Measurements from ENCODE around the gene UNC80. TPM values are rescaled to one million over a fixed set of nuclear protein-coding genes. Genes with fewer than 3 reads are reported as not detected.

Gene UNC80
- polyA plus RNA-seq, 3 donors: under 0.01 TPM; not detected in 2

- H3K9ac ChIP-seq (ENCODE audit: insufficient read depth, low read length, poor library complexity, severe bottlenecking): no peak overlapping the region
- Mint-ChIP-seq H3K4me3 (no peak overlapping the region), H3K27me3 (ENCODE audit: low read depth in 3 of 3) (peaks cover 0 to 6% (median 1%) of the 10 kb centered on the region in 3 donors), H3K9me3 (no peaks in the 10 kb centered on the region), H3K36me3 (no peaks in the 10 kb centered on the region), H3K4me1 (no peaks in the 10 kb centered on the region), H3K27ac (no peak overlapping the region)
- no peaks in the 10 kb centered on the region for H3K9me3 ChIP-seq (replicated peaks in 1 of 2; ENCODE audit: control insufficient read depth in 1 of 2, insufficient read depth in 1 of 2, low read length in 2 of 2)
- no peaks in the 10 kb centered on the region for H3K36me3 ChIP-seq (replicated peaks in 1 of 2; ENCODE audit: control insufficient read depth in 1 of 2, insufficient read depth in 2 of 2, low read length in 2 of 2)
- H4K20me1 ChIP-seq (ENCODE audit: insufficient read depth, low read length): no peaks in the 10 kb centered on the region
- H3K4me1 ChIP-seq (ENCODE audit: control insufficient read depth in 1 of 2, insufficient read depth in 2 of 2, low read length in 2 of 2): no peaks in the 10 kb centered on the region
- no peak overlapping the region for H3K4me2 ChIP-seq (replicated peaks; ENCODE audit: extremely low read depth, low read length, poor library complexity, severe bottlenecking)
- H2AFZ ChIP-seq (ENCODE audit: insufficient read depth, low read depth, low read length, poor library complexity, severe bottlenecking): no peak overlapping the region
- TF ChIP-seq, protein P1, sequence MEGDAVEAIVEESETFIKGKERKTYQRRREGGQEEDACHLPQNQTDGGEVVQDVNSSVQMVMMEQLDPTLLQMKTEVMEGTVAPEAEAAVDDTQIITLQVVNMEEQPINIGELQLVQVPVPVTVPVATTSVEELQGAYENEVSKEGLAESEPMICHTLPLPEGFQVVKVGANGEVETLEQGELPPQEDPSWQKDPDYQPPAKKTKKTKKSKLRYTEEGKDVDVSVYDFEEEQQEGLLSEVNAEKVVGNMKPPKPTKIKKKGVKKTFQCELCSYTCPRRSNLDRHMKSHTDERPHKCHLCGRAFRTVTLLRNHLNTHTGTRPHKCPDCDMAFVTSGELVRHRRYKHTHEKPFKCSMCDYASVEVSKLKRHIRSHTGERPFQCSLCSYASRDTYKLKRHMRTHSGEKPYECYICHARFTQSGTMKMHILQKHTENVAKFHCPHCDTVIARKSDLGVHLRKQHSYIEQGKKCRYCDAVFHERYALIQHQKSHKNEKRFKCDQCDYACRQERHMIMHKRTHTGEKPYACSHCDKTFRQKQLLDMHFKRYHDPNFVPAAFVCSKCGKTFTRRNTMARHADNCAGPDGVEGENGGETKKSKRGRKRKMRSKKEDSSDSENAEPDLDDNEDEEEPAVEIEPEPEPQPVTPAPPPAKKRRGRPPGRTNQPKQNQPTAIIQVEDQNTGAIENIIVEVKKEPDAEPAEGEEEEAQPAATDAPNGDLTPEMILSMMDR (IDR thresholded peaks at IDR 0.05): no peak
- DNase-seq: no peak
- intact Hi-C loops (cut with micrococcal nuclease): no loop called here
- no peak overlapping the region for H3K4me3 ChIP-seq (replicated peaks in 1 of 3; ENCODE audit: low read depth in 2 of 3, low read length in 3 of 3)
- H3K27me3 ChIP-seq (ENCODE audit: control insufficient read depth in 2 of 2, insufficient read depth in 2 of 2, low read length in 2 of 2): no peaks in the 10 kb centered on the region
- no peaks in the 10 kb centered on the region for H3K79me2 ChIP-seq (ENCODE audit: insufficient read depth, low read length)
- no CpG with 5 or more reads among the region's 2 CpGs for WGBS (ENCODE audit: insufficient coverage)
- no peak overlapping the region for H3K27ac ChIP-seq (ENCODE audit: low read depth in 1 of 2, low read length in 2 of 2)
These were observed 10.1 kb upstream of the UNC80 start for GRCh38 chr2:209761566-209761965.

DNA sequence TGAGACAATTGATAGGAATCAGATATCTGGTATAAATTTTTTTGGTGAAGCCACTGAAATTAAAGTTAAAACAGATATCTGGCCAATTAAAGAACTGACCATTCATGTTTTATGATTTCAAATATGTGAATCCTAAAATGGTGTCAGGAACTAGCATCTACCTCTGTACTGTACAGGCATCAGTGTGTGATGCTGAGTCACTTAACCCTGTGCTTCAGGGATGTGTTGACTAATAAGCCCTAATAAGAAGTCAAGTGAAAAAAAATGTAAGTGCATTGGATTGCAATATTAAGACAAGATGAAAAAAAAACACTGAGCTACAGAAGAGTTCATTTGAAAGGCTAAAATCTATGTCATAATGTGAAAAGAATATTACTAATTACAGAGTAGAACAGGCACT lies 9.1 kb upstream of the UNC80 start:
- no peaks in the 10 kb centered on the region for H3K79me2 ChIP-seq (ENCODE audit: insufficient read depth, low read length)
- intact Hi-C loops (cut with micrococcal nuclease): no loop called here
- Mint-ChIP-seq H3K27me3 (ENCODE audit: low read depth in 3 of 3) (peaks cover 1 to 6% (median 4%) of the 10 kb centered on the region in 3 donors), H3K27ac (no peak overlapping the region), H3K4me3 (no peak overlapping the region), H3K9me3 (no peaks in the 10 kb centered on the region), H3K36me3 (no peaks in the 10 kb centered on the region), H3K4me1 (no peaks in the 10 kb centered on the region)
- H2AFZ ChIP-seq (ENCODE audit: insufficient read depth, low read depth, low read length, poor library complexity, severe bottlenecking): no peak overlapping the region
- H3K27ac ChIP-seq (ENCODE audit: low read depth in 1 of 2, low read length in 2 of 2): no peak overlapping the region
- H3K36me3 ChIP-seq (replicated peaks in 1 of 2; ENCODE audit: control insufficient read depth in 1 of 2, insufficient read depth in 2 of 2, low read length in 2 of 2): no peaks in the 10 kb centered on the region
- no peaks in the 10 kb centered on the region for H4K20me1 ChIP-seq (ENCODE audit: insufficient read depth, low read length)
- H3K4me1 ChIP-seq (ENCODE audit: control insufficient read depth in 1 of 2, insufficient read depth in 2 of 2, low read length in 2 of 2): no peaks in the 10 kb centered on the region
- DNase-seq: no peak
- H3K27me3 ChIP-seq (ENCODE audit: control insufficient read depth in 2 of 2, insufficient read depth in 2 of 2, low read length in 2 of 2): no peaks in the 10 kb centered on the region
- TF ChIP-seq, protein P1 (IDR thresholded peaks at IDR 0.05): no peak
- no peak overlapping the region for H3K4me3 ChIP-seq (replicated peaks in 1 of 3; ENCODE audit: low read depth in 2 of 3, low read length in 3 of 3)
- no peak overlapping the region for H3K4me2 ChIP-seq (replicated peaks; ENCODE audit: extremely low read depth, low read length, poor library complexity, severe bottlenecking)
- H3K9me3 ChIP-seq (replicated peaks in 1 of 2; ENCODE audit: control insufficient read depth in 1 of 2, insufficient read depth in 1 of 2, low read length in 2 of 2): no peaks in the 10 kb centered on the region
- H3K9ac ChIP-seq (ENCODE audit: insufficient read depth, low read length, poor library complexity, severe bottlenecking): no peak overlapping the region
